ENCODE measurements around the gene NFS1.
"Not testable (repeated sequence)": the region's sequence is repeated elsewhere in the genome, so short reads cannot be mapped to it uniquely, and the experiment has no call there.

The NFS1 gene

DNA sequence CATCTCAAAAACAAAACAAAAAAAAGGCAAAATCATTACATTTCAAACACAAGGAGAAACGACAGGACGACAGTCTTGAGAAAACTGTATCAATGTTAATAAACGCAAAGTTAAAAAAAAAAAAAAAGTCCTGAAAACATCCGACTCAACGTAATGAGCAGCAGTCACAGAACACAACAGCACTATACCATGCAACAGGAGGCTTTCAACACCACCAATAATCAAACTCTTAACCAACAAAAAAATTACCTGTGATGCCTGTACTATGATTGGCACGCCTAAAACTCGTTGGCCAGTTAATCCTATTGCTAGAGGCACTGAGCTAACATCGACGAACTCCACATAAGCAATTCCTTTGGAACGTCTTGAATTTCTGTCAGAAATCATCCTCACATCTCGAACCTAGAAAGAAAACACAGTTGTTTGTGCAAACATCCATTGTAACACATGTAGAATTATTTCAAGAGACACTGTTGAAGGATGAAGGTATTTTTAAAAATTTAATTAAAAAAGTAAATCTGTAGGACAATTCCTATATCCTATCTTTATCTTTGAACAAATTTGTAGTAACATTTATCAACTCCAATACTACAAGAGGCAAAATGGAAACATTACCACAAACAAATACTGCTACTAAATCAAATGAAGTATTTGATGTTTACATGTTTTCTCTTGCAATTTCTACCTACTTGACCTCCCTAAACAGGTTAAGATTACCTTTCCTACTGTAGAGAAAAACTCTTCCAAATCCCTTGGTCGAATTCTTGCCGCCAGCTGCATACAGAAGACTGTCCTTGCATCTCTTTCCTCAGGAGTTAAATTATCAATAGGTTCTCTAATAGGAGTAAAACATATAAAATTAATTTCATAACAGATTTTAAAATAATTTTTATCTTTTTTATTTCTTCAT, 25.4 kb upstream of the NFS1 start:
- peaks cover 51% of the 10 kb centered on the region for H3F3A ChIP-seq (ENCODE audit: insufficient read depth)
- H3K27me3 ChIP-seq (ENCODE audit: low read length): no peaks in the 10 kb centered on the region
- no peak for TF ChIP-seq EZH2phosphoT487 (conservative IDR thresholded peaks at IDR 0.05; ENCODE audit: low read length)
- TF ChIP-seq, protein P1, sequence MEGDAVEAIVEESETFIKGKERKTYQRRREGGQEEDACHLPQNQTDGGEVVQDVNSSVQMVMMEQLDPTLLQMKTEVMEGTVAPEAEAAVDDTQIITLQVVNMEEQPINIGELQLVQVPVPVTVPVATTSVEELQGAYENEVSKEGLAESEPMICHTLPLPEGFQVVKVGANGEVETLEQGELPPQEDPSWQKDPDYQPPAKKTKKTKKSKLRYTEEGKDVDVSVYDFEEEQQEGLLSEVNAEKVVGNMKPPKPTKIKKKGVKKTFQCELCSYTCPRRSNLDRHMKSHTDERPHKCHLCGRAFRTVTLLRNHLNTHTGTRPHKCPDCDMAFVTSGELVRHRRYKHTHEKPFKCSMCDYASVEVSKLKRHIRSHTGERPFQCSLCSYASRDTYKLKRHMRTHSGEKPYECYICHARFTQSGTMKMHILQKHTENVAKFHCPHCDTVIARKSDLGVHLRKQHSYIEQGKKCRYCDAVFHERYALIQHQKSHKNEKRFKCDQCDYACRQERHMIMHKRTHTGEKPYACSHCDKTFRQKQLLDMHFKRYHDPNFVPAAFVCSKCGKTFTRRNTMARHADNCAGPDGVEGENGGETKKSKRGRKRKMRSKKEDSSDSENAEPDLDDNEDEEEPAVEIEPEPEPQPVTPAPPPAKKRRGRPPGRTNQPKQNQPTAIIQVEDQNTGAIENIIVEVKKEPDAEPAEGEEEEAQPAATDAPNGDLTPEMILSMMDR (IDR thresholded peaks at IDR 0.05; ENCODE audit: insufficient read depth, low read length, poor library complexity, severe bottlenecking): no peak
- H3K79me2 ChIP-seq (ENCODE audit: insufficient read depth, low read length): peaks cover 86% of the 10 kb centered on the region
- H3K27ac ChIP-seq (ENCODE audit: low read depth, low read length): no peak overlapping the region
- H3K36me3 ChIP-seq (ENCODE audit: low read length): peaks cover 70% of the 10 kb centered on the region
- no peak overlapping the region for H3K4me3 ChIP-seq (ENCODE audit: insufficient read depth, low read length, poor library complexity, severe bottlenecking)
- H3K9me2 ChIP-seq (replicated peaks; ENCODE audit: insufficient read depth, low read length): no peaks in the 10 kb centered on the region
- no peak overlapping the region for H3K4me2 ChIP-seq (ENCODE audit: low read depth, low read length, poor library complexity, severe bottlenecking)
- no peaks in the 10 kb centered on the region for H3K9me3 ChIP-seq (ENCODE audit: insufficient read depth, low read length)
- H3K9ac ChIP-seq (ENCODE audit: low read length): no peak overlapping the region
- peaks cover 61% of the 10 kb centered on the region for H4K20me1 ChIP-seq (ENCODE audit: low read depth, low read length)
- no peak overlapping the region for H2AFZ ChIP-seq (ENCODE audit: low read depth, low read length, severe bottlenecking)

- not testable (repeated sequence) for H3K9ac ChIP-seq (ENCODE audit: low read length); H3K9me3 ChIP-seq (ENCODE audit: insufficient read depth, low read length); H3K4me2 ChIP-seq (ENCODE audit: low read depth, low read length, poor library complexity, severe bottlenecking); H3K27ac ChIP-seq (ENCODE audit: low read depth, low read length); H3K27me3 ChIP-seq (ENCODE audit: low read length); H3K9me2 ChIP-seq (replicated peaks; ENCODE audit: insufficient read depth, low read length); H2AFZ ChIP-seq (ENCODE audit: low read depth, low read length, severe bottlenecking); H3K4me3 ChIP-seq (ENCODE audit: insufficient read depth, low read length, poor library complexity, severe bottlenecking)
- Histone ChIP-seq H3K36me3 (ENCODE audit: low read length) (peaks cover 68% of the 10 kb centered on the region), H4K20me1 (ENCODE audit: low read depth, low read length) (peaks cover 60% of the 10 kb centered on the region), H3F3A (ENCODE audit: insufficient read depth) (peaks cover 45% of the 10 kb centered on the region), H3K79me2 (ENCODE audit: insufficient read depth, low read length) (peaks cover 86% of the 10 kb centered on the region)
Observed at GRCh38 chr20:35723652-35724320, 24.6 kb upstream of the NFS1 start.

DNA sequence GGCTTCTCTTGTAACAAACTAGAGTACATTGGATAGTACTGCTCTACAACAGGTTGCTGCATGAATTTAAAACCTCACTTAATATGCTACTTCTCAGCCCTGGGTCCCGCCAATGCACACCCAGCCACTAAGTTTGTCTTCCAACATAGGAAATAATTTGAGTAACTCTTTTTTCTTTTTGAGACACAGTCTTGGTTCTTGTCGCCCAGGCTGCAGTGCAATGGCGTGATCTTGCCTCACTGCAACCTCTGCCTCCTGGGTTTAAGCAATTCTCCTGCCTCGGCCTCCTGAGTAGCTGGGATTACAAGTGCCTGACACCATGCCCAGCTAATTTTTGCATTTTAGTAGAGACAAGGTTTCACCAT, 24.1 kb upstream of the NFS1 start:
- not testable (repeated sequence) for H3K9ac ChIP-seq (ENCODE audit: low read length); H3K9me3 ChIP-seq (ENCODE audit: insufficient read depth, low read length); H3K4me2 ChIP-seq (ENCODE audit: low read depth, low read length, poor library complexity, severe bottlenecking); H2AFZ ChIP-seq (ENCODE audit: low read depth, low read length, severe bottlenecking); H3K4me3 ChIP-seq (ENCODE audit: insufficient read depth, low read length, poor library complexity, severe bottlenecking); H3K27me3 ChIP-seq (ENCODE audit: low read length); H3K9me2 ChIP-seq (replicated peaks; ENCODE audit: insufficient read depth, low read length); H3K27ac ChIP-seq (ENCODE audit: low read depth, low read length)
- peaks cover 86% of the 10 kb centered on the region for H3K79me2 ChIP-seq (ENCODE audit: insufficient read depth, low read length)
- H3F3A ChIP-seq (ENCODE audit: insufficient read depth): peaks cover 45% of the 10 kb centered on the region
- peaks cover 67% of the 10 kb centered on the region for H3K36me3 ChIP-seq (ENCODE audit: low read length)
- H4K20me1 ChIP-seq (ENCODE audit: low read depth, low read length): peaks cover 61% of the 10 kb centered on the region

DNA sequence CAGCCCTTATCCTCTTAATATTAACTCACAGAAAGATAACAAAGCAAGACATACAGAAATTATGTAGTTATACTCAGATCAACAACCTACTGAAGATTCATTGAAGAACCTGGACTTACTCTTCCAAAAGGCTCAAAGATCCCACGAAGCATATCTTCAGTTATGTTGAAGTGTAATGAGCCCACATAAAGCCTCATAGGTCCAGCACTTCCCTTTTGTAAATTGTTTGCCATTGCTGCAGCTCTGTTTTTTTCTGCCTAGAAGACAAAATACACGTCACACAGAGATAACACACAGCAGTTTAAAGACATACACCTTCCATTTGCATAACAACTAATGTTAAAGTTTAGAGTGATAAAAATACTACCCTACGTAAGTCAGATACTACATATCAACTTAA, 22.5 kb upstream of the NFS1 start:
- Histone ChIP-seq H3K4me2 (ENCODE audit: low read depth, low read length, poor library complexity, severe bottlenecking) (no peak overlapping the region), H4K20me1 (ENCODE audit: low read depth, low read length) (peaks cover 64% of the 10 kb centered on the region), H3K79me2 (ENCODE audit: insufficient read depth, low read length) (peaks cover 86% of the 10 kb centered on the region), H3K9me3 (ENCODE audit: insufficient read depth, low read length) (no peaks in the 10 kb centered on the region), H3K36me3 (ENCODE audit: low read length) (peaks cover 64% of the 10 kb centered on the region), H3K27me3 (ENCODE audit: low read length) (no peaks in the 10 kb centered on the region), H3F3A (ENCODE audit: insufficient read depth) (peaks cover 42% of the 10 kb centered on the region), H3K9ac (ENCODE audit: low read length) (no peak overlapping the region), H3K27ac (ENCODE audit: low read depth, low read length) (no peak overlapping the region), H2AFZ (ENCODE audit: low read depth, low read length, severe bottlenecking) (no peak overlapping the region), H3K9me2 (replicated peaks; ENCODE audit: insufficient read depth, low read length) (no peaks in the 10 kb centered on the region), H3K4me3 (ENCODE audit: insufficient read depth, low read length, poor library complexity, severe bottlenecking) (no peak overlapping the region)
- TF ChIP-seq, protein P1 (IDR thresholded peaks at IDR 0.05; ENCODE audit: insufficient read depth, low read length, poor library complexity, severe bottlenecking): no peak
